Keratinocyte (primary cell): Measurements from ENCODE around the gene MED26. TPM values are rescaled to one million over a fixed set of nuclear protein-coding genes. Genes with fewer than 3 reads are reported as not detected.

Experiments used
- DNase-seq: peaks from one replicate; pipeline ENCODE4 v3.0.0-alpha.2; 2011; ENCODE audit warnings: low read depth, missing footprints, low spot score
- FAIRE-seq: peaks from 2 replicates; lab custom pipeline; 2011; peaks lifted over from hg19 to GRCh38; lab: Jason Lieb, UNC
- H2AFZ ChIP-seq: 2 replicates; pipeline ENCODE4 v1.6.0; 2012; ENCODE audit warnings: low read length, control low read depth, inconsistent platforms; ENCODE audit not compliant: control insufficient read depth
- H3K27ac ChIP-seq: 2 replicates; pipeline ENCODE4 v1.5.1; 2011; ENCODE audit warnings: low read length; ENCODE audit not compliant: control insufficient read depth, insufficient read depth
- H3K27me3 ChIP-seq: 3 replicates; pipeline ENCODE4 v1.6.0; 2011; ENCODE audit warnings: low read length; ENCODE audit not compliant: control insufficient read depth, insufficient read depth; ENCODE audit errors: extremely low read depth
- H3K36me3 ChIP-seq, 2 experiments: 2 replicates in 1 of 2; 3 replicates in 1 of 2; pipeline ENCODE4 v1.5.1; 2011; ENCODE audit warnings: low read length in 2 of 2, mild to moderate bottlenecking in 1 of 2; ENCODE audit not compliant: control insufficient read depth in 2 of 2, insufficient read depth in 2 of 2; ENCODE audit errors: extremely low read depth in 1 of 2
- H3K4me1 ChIP-seq: 3 replicates; pipeline ENCODE4 v1.5.1; 2011; ENCODE audit warnings: low read length; ENCODE audit not compliant: control insufficient read depth, insufficient read depth; ENCODE audit errors: extremely low read depth
- H3K4me2 ChIP-seq: 3 replicates; pipeline ENCODE4 v1.6.0; 2011; ENCODE audit warnings: low read depth, low read length; ENCODE audit not compliant: control insufficient read depth, insufficient read depth; ENCODE audit errors: extremely low read depth
- H3K4me3 ChIP-seq, 3 experiments: fragments of 200-600 bp in 1 of 3; sonication (generic) in 1 of 3; 2 replicates in 2 of 3; 3 replicates in 1 of 3; pipeline ENCODE4 v1.5.1; 2011 to 2016; ENCODE audit warnings: low read length in 3 of 3, mild to moderate bottlenecking in 3 of 3, control low read depth in 2 of 3, inconsistent platforms in 1 of 3, low read depth in 1 of 3, mixed read lengths in 1 of 3, mixed run types in 1 of 3, moderate library complexity in 1 of 3; ENCODE audit not compliant: control insufficient read depth in 2 of 3, insufficient read depth in 2 of 3; ENCODE audit errors: extremely low read depth in 1 of 3
- H3K79me2 ChIP-seq: 2 replicates; pipeline ENCODE4 v1.6.0; 2012; ENCODE audit warnings: low read length; ENCODE audit not compliant: control insufficient read depth, insufficient read depth
- H3K9ac ChIP-seq: 3 replicates; pipeline ENCODE4 v1.6.0; 2011; ENCODE audit warnings: low read length; ENCODE audit not compliant: control insufficient read depth, insufficient read depth; ENCODE audit errors: extremely low read depth
- H3K9me1 ChIP-seq: 3 replicates; pipeline ENCODE4 v1.6.0; 2011; ENCODE audit warnings: low read length; ENCODE audit not compliant: control insufficient read depth, insufficient read depth; ENCODE audit errors: extremely low read depth
- H3K9me3 ChIP-seq: 2 replicates; pipeline ENCODE4 v1.5.1; 2012; ENCODE audit warnings: low read depth, low read length; ENCODE audit not compliant: control insufficient read depth
- H4K20me1 ChIP-seq: 3 replicates; pipeline ENCODE4 v1.6.0; 2011; ENCODE audit warnings: low read length; ENCODE audit not compliant: control insufficient read depth, insufficient read depth; ENCODE audit errors: extremely low read depth
- CTCF ChIP-seq, 3 experiments: IDR thresholded peaks in 1 of 3; conservative IDR thresholded peaks in 1 of 3; optimal IDR thresholded peaks in 1 of 3; 2 replicates in 2 of 3; 3 replicates in 1 of 3; pipeline versions ENCODE3 to v1.5.1; 2011; ENCODE audit warnings: low read length in 3 of 3, mild to moderate bottlenecking in 3 of 3, moderate library complexity in 2 of 3, control low read depth in 1 of 3, inconsistent platforms in 1 of 3; ENCODE audit not compliant: insufficient read depth in 2 of 3; ENCODE audit errors: extremely low read depth in 1 of 3
- EZH2 ChIP-seq: IDR thresholded peaks from one replicate; pipeline ENCODE4 v1.6.1; 2012; ENCODE audit warnings: inconsistent platforms, mild to moderate bottlenecking, low read length, moderate library complexity
- dilution Hi-C: fragments of 300-500 bp; cut with MboI; formaldehyde crosslinking; loops from one replicate; pipeline ENCODE4 v1.7.0; 2020; ENCODE audit warnings: low sequenced_read_pairs; ENCODE audit not compliant: extremely low pct_ligation_motif_present
- polyA plus RNA-seq, 5 experiments: library from polyadenylated mRNA; depleted of rRNA in 3 of 5; stranded (reverse) in 3 of 5; stranded (forward) in 1 of 5; unstranded in 1 of 5; fragments of >200 nt; gene quantifications; 1 replicate in 1 of 5; 2 replicates in 3 of 5; 3 replicates in 1 of 5; pipeline versions ENCODE4 v1.2.1 to v1.2.3, GENCODE V29; 2011 to 2012; ENCODE audit warnings: missing spikeins in 2 of 5, low read depth in 1 of 5, low replicate concordance in 1 of 5

Gene MED26
- polyA plus RNA-seq, 1 donor (not counting 4 experiments of a cell fraction or from before 2014, with no cell fraction given) = 4.7 TPM

GRCh38 chr19:16575861-16576689 is 51.9 kb downstream of the MED26 start:
- H3K27me3 ChIP-seq = no peaks in the 10 kb centered on the region
- no peaks in the 10 kb centered on the region for H3K9me1 ChIP-seq
- H3K4me1 ChIP-seq = peaks cover 23% of the 10 kb centered on the region
- FAIRE-seq (no peak), DNase-seq (no peak)
- no peak overlapping the region for H3K9ac ChIP-seq
- H3K36me3 ChIP-seq = peaks cover 11 to 22% of the 10 kb centered on the region in 2 experiments
- dilution Hi-C loops = no loop called here
- H3K27ac ChIP-seq = no peak overlapping the region
- no peak overlapping the region for H2AFZ ChIP-seq
- H3K9me3 ChIP-seq = no peaks in the 10 kb centered on the region
- H3K4me2 ChIP-seq = no peak overlapping the region
- H3K79me2 ChIP-seq = peaks cover 92% of the 10 kb centered on the region
- TF ChIP-seq CTCF (optimal IDR thresholded peaks at IDR 0.05 in 1 of 3, IDR thresholded peaks at IDR 0.05 in 1 of 3, conservative IDR thresholded peaks at IDR 0.05 in 1 of 3; ENCODE audit: extremely low read depth in 1 of 3, insufficient read depth in 2 of 3, low read length in 3 of 3) (no peak), EZH2 (no peak)
- H4K20me1 ChIP-seq = peaks cover 10% of the 10 kb centered on the region
- no peak overlapping the region for H3K4me3 ChIP-seq

- Histone ChIP-seq H4K20me1 (peaks cover 10% of the 10 kb centered on the region), H3K4me1 (peaks cover 31% of the 10 kb centered on the region)
- TF ChIP-seq CTCF (optimal IDR thresholded peaks at IDR 0.05 in 1 of 3, IDR thresholded peaks at IDR 0.05 in 1 of 3, conservative IDR thresholded peaks at IDR 0.05 in 1 of 3; ENCODE audit: extremely low read depth in 1 of 3, insufficient read depth in 2 of 3, low read length in 3 of 3) (no peak), EZH2 (no peak)
Measured at GRCh38 chr19:16575282-16575681, 52.7 kb downstream of the MED26 start.

More at GRCh38 chr19:16575282-16575681, 52.7 kb downstream of the MED26 start:
- H3K36me3 ChIP-seq = peaks cover 13 to 19% of the 10 kb centered on the region in 2 experiments
- H3K9me3 ChIP-seq = no peaks in the 10 kb centered on the region
- no peak overlapping the region for H2AFZ ChIP-seq
- no peaks in the 10 kb centered on the region for H3K27me3 ChIP-seq
- H3K9ac ChIP-seq = no peak overlapping the region
- H3K4me3 ChIP-seq = no peak overlapping the region
- H3K9me1 ChIP-seq = no peaks in the 10 kb centered on the region
- H3K4me2 ChIP-seq = no peak overlapping the region
- DNase-seq (no peak), FAIRE-seq (no peak)
- dilution Hi-C loops = no loop called here
- no peak overlapping the region for H3K27ac ChIP-seq
- H3K79me2 ChIP-seq = peaks cover 93% of the 10 kb centered on the region
